NCI-H526 treated with DMSO at 0.1 percent for 48 hours (cell line): ENCODE results near the gene NSRP1.
"Not testable (repeated sequence)": the region's sequence is repeated elsewhere in the genome, so short reads cannot be mapped to it uniquely, and the experiment has no call there.

Source experiments
- DNase-seq: peaks from one replicate; lab custom pipeline; 2025; lab: John Stamatoyannopoulos, UW

The NSRP1 gene

GRCh38 chr17:30118635-30119034, 2.0 kb downstream of the NSRP1 start:
- DNase-seq: not testable (repeated sequence)

- DNase-seq: no peak
Measured at GRCh38 chr17:30124273-30124796, 7.7 kb downstream of the NSRP1 start.

GRCh38 chr17:30130121-30130520, 13.5 kb downstream of the NSRP1 start:
- DNase-seq: no peak

GRCh38 chr17:30132615-30133014, 16.0 kb downstream of the NSRP1 start:
- no peak for DNase-seq

- no peak for DNase-seq
Measured at GRCh38 chr17:30133197-30133596, 16.6 kb downstream of the NSRP1 start.

GRCh38 chr17:30134551-30134950, 17.9 kb downstream of the NSRP1 start:
- no peak for DNase-seq

- no peak for DNase-seq
Measured at GRCh38 chr17:30137158-30137557, 20.5 kb downstream of the NSRP1 start.

- DNase-seq: not testable (repeated sequence)
Measured at GRCh38 chr17:30147860-30148259, 31.2 kb downstream of the NSRP1 start.

- DNase-seq: no peak
Measured at GRCh38 chr17:30148376-30148775, 31.8 kb downstream of the NSRP1 start.

GRCh38 chr17:30151471-30151870, 34.9 kb downstream of the NSRP1 start:
- no peak for DNase-seq

GRCh38 chr17:30153463-30153862, 36.8 kb downstream of the NSRP1 start:
- no peak for DNase-seq

GRCh38 chr17:30155389-30155788, 38.8 kb downstream of the NSRP1 start:
- DNase-seq: no peak

GRCh38 chr17:30158896-30159625, 42.4 kb downstream of the NSRP1 start:
- DNase-seq: no peak

- no peak for DNase-seq
Measured at GRCh38 chr17:30160419-30161172, 44.0 kb downstream of the NSRP1 start.

GRCh38 chr17:30161601-30162000, 45.0 kb downstream of the NSRP1 start:
- DNase-seq: no peak

- no peak for DNase-seq
Measured at GRCh38 chr17:30164531-30164930, 47.9 kb downstream of the NSRP1 start.

GRCh38 chr17:30165147-30165546, 48.5 kb downstream of the NSRP1 start:
- no peak for DNase-seq

- no peak for DNase-seq
Measured at GRCh38 chr17:30165960-30166359, 49.3 kb downstream of the NSRP1 start.

- DNase-seq: no peak
Measured at GRCh38 chr17:30170415-30170987, 53.9 kb downstream of the NSRP1 start.

GRCh38 chr17:30172560-30172959, 55.9 kb downstream of the NSRP1 start:
- DNase-seq: no peak

- DNase-seq: no peak
Measured at GRCh38 chr17:30173649-30174048, 57.0 kb downstream of the NSRP1 start.

GRCh38 chr17:30174556-30174955, 57.9 kb downstream of the NSRP1 start:
- no peak for DNase-seq

GRCh38 chr17:30176855-30177254, 60.2 kb downstream of the NSRP1 start:
- DNase-seq: no peak
